ENCODE data around the gene THOC3. TPM values are rescaled to one million over a fixed set of nuclear protein-coding genes. Genes with fewer than 3 reads are reported as not detected.
A peak's percentile ranks its signal among the peaks of the same experiment; 100 is the strongest.
"Not testable (repeated sequence)": the region's sequence is repeated elsewhere in the genome, so short reads cannot be mapped to it uniquely, and the experiment has no call there.

THOC3 gene
- total RNA-seq, 2 experiments from 2014 or later = 25.5 to 32.0 TPM

DNA sequence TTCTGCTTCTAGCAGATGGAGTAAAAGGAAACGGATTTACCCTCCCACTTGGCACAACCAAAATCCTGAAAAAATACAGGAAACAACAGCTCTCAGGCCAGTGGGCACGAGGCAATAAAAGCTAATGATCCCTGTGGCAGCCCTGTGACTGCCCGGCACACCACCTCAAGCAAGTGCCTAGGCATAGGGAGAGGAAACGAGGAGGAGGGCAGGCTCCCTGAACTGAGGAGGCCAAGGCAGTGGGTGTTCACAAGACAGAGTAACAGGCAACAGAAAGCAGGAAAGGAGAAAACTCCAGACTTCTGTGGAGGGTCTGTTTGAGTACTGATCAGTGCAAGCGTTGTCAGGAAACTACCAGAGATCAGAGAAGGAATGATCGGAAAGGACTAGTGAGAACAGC, 29.9 kb upstream of the THOC3 start:
- POLR2A ChIA-PET; H3K9me3 ChIP-seq (ENCODE audit: control insufficient read depth in 1 of 2, insufficient read depth in 1 of 2, low read length in 2 of 2); H3K27me3 Mint-ChIP-seq; H3K4me3 ChIP-seq (ENCODE audit: low read length); H3K27me3 ChIP-seq (ENCODE audit: control insufficient read depth in 1 of 2, insufficient read depth in 2 of 2, low read length in 2 of 2); H3K4me1 Mint-ChIP-seq (ENCODE audit: low read depth); H3K9me3 Mint-ChIP-seq; CTCF ChIA-PET; DNase-seq; H3K36me3 ChIP-seq (ENCODE audit: insufficient read depth, low read length); H3K27ac ChIP-seq (ENCODE audit: low read depth in 1 of 2, low read length in 2 of 2); intact Hi-C loops (cut with DNase I, micrococcal nuclease); H3K4me3 Mint-ChIP-seq; H3K36me3 Mint-ChIP-seq (ENCODE audit: low read depth); ATAC-seq (ENCODE audit: poor library complexity); H3K27ac Mint-ChIP-seq; H3K4me1 ChIP-seq (ENCODE audit: insufficient read depth, low read length): not testable (repeated sequence)

DNA sequence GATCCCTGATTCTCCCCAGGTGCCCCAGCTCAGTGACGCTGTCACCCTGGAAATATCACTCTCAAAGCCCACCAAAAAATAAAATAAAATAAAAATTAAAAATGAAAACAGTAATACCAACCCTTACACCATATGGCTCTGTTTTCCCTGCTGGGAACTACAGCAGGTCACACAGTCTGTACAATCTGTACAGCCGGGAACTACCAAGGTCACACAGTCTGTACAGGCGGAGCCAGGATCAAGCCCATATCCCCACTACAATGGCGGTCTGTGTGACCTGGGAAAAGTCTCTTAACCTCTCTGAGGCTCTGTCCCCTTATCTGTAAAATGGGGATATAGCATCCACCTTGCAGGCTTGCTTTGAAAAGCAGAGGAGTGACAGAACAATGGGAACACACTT, 29.4 kb upstream of the THOC3 start:
- H3K4me1 Mint-ChIP-seq (ENCODE audit: low read depth); POLR2A ChIA-PET; ATAC-seq (ENCODE audit: poor library complexity); H3K9me3 Mint-ChIP-seq; H3K4me1 ChIP-seq (ENCODE audit: insufficient read depth, low read length); intact Hi-C loops (cut with DNase I, micrococcal nuclease); H3K27me3 Mint-ChIP-seq; H3K27ac ChIP-seq (ENCODE audit: low read depth in 1 of 2, low read length in 2 of 2); H3K36me3 ChIP-seq (ENCODE audit: insufficient read depth, low read length); CTCF ChIA-PET; DNase-seq; H3K9me3 ChIP-seq (ENCODE audit: control insufficient read depth in 1 of 2, insufficient read depth in 1 of 2, low read length in 2 of 2); H3K4me3 ChIP-seq (ENCODE audit: low read length); H3K4me3 Mint-ChIP-seq; H3K36me3 Mint-ChIP-seq (ENCODE audit: low read depth); H3K27me3 ChIP-seq (ENCODE audit: control insufficient read depth in 1 of 2, insufficient read depth in 2 of 2, low read length in 2 of 2); H3K27ac Mint-ChIP-seq: not testable (repeated sequence)

DNA sequence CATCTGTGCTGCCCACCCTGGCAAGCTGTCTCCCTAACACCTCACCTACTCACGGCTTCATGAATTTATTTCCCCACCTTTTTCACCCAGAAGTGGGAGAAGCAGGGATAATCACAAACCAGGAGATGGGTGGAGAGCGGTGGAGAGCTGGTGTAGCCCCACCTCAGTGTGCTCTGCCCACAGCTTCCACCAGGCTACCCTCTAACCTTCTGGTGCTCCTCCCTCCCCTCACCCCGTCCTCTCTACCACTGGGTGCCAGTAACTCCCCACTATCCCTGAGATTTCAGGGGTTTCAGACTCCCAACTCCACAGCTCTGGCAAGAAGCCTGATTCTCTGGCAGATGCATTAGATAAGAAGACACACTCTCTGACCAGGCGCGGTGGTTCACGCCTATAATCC, 28.7 kb upstream of the THOC3 start:
- H3K9me3 ChIP-seq (ENCODE audit: control insufficient read depth in 1 of 2, insufficient read depth in 1 of 2, low read length in 2 of 2); POLR2A ChIA-PET; H3K4me1 ChIP-seq (ENCODE audit: insufficient read depth, low read length); H3K4me3 ChIP-seq (ENCODE audit: low read length); H3K36me3 ChIP-seq (ENCODE audit: insufficient read depth, low read length); H3K27me3 ChIP-seq (ENCODE audit: control insufficient read depth in 1 of 2, insufficient read depth in 2 of 2, low read length in 2 of 2); H3K27ac ChIP-seq (ENCODE audit: low read depth in 1 of 2, low read length in 2 of 2); H3K36me3 Mint-ChIP-seq (ENCODE audit: low read depth); H3K4me1 Mint-ChIP-seq (ENCODE audit: low read depth); ATAC-seq (ENCODE audit: poor library complexity); intact Hi-C loops (cut with DNase I, micrococcal nuclease); H3K4me3 Mint-ChIP-seq; H3K27me3 Mint-ChIP-seq; CTCF ChIA-PET; H3K9me3 Mint-ChIP-seq; H3K27ac Mint-ChIP-seq; DNase-seq: not testable (repeated sequence)

DNA sequence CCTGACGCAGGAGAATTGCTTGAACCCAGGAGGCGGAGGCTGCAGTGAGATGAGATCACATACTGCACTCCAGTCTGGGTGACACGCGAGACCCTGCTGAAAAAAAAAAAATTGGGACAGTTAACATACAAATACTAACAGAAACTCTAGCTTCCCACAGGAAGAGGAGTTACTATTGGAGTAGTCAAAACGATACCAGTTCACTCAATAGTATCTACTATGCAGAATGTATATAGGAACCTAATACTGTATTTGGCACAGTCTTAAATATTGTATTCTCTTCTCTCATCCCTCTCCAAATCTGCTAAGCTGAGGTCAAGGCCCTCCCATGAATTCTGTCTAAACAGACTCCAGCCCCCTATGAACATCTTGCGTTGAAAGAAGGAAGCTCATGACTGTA, 27.4 kb upstream of the THOC3 start:
- H3K9me3 ChIP-seq (ENCODE audit: control insufficient read depth in 1 of 2, insufficient read depth in 1 of 2, low read length in 2 of 2); H3K27me3 ChIP-seq (ENCODE audit: control insufficient read depth in 1 of 2, insufficient read depth in 2 of 2, low read length in 2 of 2); ATAC-seq (ENCODE audit: poor library complexity); H3K36me3 ChIP-seq (ENCODE audit: insufficient read depth, low read length); H3K27me3 Mint-ChIP-seq; H3K27ac ChIP-seq (ENCODE audit: low read depth in 1 of 2, low read length in 2 of 2); H3K4me1 ChIP-seq (ENCODE audit: insufficient read depth, low read length); intact Hi-C loops (cut with DNase I, micrococcal nuclease); CTCF ChIA-PET; H3K27ac Mint-ChIP-seq; H3K9me3 Mint-ChIP-seq; H3K4me3 Mint-ChIP-seq; DNase-seq; H3K36me3 Mint-ChIP-seq (ENCODE audit: low read depth); H3K4me3 ChIP-seq (ENCODE audit: low read length); H3K4me1 Mint-ChIP-seq (ENCODE audit: low read depth); POLR2A ChIA-PET: not testable (repeated sequence)

DNA sequence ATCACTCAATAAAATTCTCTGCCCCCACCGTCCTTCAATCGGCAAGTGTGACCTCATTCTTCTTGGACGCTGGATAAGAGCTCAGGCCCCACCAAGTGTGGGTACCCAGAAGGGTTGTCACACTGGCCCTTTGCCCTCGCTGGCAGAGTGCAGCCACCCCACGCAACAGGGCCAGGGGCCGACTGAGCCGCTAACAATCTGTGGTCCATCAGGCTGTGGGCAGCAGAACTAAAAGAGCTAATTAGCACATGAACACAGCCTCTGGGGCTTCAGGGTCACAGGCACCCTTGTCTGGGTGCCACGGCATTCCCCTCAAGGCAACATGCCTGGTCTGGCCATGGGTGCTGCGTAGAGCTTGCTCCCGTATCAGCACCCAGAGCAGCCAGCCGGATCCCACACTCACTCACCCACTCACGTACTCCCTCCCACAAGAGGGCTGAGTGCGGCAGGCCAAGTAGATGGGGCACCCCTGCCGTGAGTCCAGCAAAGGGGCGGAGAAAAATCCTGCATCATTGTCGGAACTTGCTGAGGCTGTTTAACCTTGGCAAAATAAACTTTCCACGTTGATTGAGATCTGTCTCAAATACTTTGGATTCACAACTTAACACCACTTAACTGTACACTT, 11.4 kb upstream of the THOC3 start:
- DNase-seq; H3K27me3 Mint-ChIP-seq; H3K27ac ChIP-seq (ENCODE audit: low read depth in 1 of 2, low read length in 2 of 2); H3K9me3 Mint-ChIP-seq; H3K9me3 ChIP-seq (ENCODE audit: control insufficient read depth in 1 of 2, insufficient read depth in 1 of 2, low read length in 2 of 2); H3K27me3 ChIP-seq (ENCODE audit: control insufficient read depth in 1 of 2, insufficient read depth in 2 of 2, low read length in 2 of 2); H3K4me3 ChIP-seq (ENCODE audit: low read length); H3K4me1 ChIP-seq (ENCODE audit: insufficient read depth, low read length); H3K36me3 ChIP-seq (ENCODE audit: insufficient read depth, low read length); POLR2A ChIA-PET; intact Hi-C loops (cut with DNase I, micrococcal nuclease); ATAC-seq (ENCODE audit: poor library complexity); CTCF ChIA-PET; H3K27ac Mint-ChIP-seq; H3K4me1 Mint-ChIP-seq (ENCODE audit: low read depth); H3K4me3 Mint-ChIP-seq; H3K36me3 Mint-ChIP-seq (ENCODE audit: low read depth): not testable (repeated sequence)

DNA sequence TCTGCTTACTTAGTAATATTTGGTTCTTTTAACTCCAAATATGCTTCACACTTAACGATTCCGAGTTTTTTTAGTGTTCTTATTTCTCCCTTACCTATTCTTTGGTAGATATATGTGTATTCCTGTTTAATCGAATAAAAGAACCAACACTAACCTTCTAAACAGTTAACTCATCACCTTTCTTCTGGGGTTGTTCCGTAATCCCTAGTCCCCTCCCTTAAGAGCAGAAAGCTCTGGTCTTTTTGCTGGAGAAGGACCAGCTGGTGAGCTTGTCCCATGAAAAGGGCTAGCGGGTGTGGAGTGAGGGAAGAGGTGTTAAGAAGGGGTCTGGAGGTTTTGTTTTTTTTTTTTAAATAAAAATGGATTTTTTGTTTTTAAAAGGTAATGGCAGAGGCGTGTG, 266 bp upstream of the THOC3 start:
- H3K27me3 ChIP-seq (ENCODE audit: control insufficient read depth in 1 of 2, insufficient read depth in 2 of 2, low read length in 2 of 2); DNase-seq; H3K4me1 Mint-ChIP-seq (ENCODE audit: low read depth); H3K27ac Mint-ChIP-seq; H3K27me3 Mint-ChIP-seq; H3K9me3 ChIP-seq (ENCODE audit: control insufficient read depth in 1 of 2, insufficient read depth in 1 of 2, low read length in 2 of 2); intact Hi-C loops (cut with DNase I, micrococcal nuclease); H3K4me1 ChIP-seq (ENCODE audit: insufficient read depth, low read length); H3K36me3 Mint-ChIP-seq (ENCODE audit: low read depth); POLR2A ChIA-PET; H3K27ac ChIP-seq (ENCODE audit: low read depth in 1 of 2, low read length in 2 of 2); CTCF ChIA-PET; H3K4me3 Mint-ChIP-seq; H3K9me3 Mint-ChIP-seq; H3K36me3 ChIP-seq (ENCODE audit: insufficient read depth, low read length): not testable (repeated sequence)
- peak overlapping the region; percentile 55 for H3K4me3 ChIP-seq (ENCODE audit: low read length)
- peak; percentile 11 for ATAC-seq (ENCODE audit: poor library complexity)

DNA sequence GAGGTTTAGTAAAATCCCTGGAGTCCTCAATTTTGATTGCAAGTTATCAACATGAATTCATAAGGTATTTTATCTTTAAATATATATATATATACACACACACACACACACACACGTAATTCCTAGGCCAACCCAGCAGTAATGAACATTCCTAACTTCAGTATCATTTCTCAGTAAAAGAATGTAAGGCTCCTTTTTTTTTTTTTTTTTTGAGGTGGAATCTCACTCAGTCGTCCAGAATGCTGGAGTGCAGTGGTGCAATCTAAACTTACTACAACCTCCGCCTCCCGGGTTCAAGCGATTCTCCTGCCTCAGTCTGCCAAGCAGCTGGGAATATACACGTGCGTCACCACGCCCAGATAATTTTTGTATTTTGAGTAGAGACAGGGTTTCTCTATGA, 5.8 kb downstream of the THOC3 start:
- H3K4me1 Mint-ChIP-seq (ENCODE audit: low read depth); H3K36me3 ChIP-seq (ENCODE audit: insufficient read depth, low read length); intact Hi-C loops (cut with DNase I, micrococcal nuclease); H3K9me3 Mint-ChIP-seq; DNase-seq; H3K27me3 Mint-ChIP-seq; ATAC-seq (ENCODE audit: poor library complexity); H3K4me1 ChIP-seq (ENCODE audit: insufficient read depth, low read length); H3K9me3 ChIP-seq (ENCODE audit: control insufficient read depth in 1 of 2, insufficient read depth in 1 of 2, low read length in 2 of 2); H3K27ac ChIP-seq (ENCODE audit: low read depth in 1 of 2, low read length in 2 of 2); H3K27me3 ChIP-seq (ENCODE audit: control insufficient read depth in 1 of 2, insufficient read depth in 2 of 2, low read length in 2 of 2); POLR2A ChIA-PET; H3K4me3 ChIP-seq (ENCODE audit: low read length); H3K4me3 Mint-ChIP-seq; CTCF ChIA-PET; H3K27ac Mint-ChIP-seq: not testable (repeated sequence)
- peaks cover 14% of the 10 kb centered on the region for H3K36me3 Mint-ChIP-seq (ENCODE audit: low read depth)
